ENCODE data around the gene CLVS2. TPM values are rescaled to one million over a fixed set of nuclear protein-coding genes. Genes with fewer than 3 reads are reported as not detected.
A peak's percentile ranks its signal among the peaks of the same experiment; 100 is the strongest.

The CLVS2 gene
- total RNA-seq, 1 donor from 2014 or later = 0.34 TPM

DNA sequence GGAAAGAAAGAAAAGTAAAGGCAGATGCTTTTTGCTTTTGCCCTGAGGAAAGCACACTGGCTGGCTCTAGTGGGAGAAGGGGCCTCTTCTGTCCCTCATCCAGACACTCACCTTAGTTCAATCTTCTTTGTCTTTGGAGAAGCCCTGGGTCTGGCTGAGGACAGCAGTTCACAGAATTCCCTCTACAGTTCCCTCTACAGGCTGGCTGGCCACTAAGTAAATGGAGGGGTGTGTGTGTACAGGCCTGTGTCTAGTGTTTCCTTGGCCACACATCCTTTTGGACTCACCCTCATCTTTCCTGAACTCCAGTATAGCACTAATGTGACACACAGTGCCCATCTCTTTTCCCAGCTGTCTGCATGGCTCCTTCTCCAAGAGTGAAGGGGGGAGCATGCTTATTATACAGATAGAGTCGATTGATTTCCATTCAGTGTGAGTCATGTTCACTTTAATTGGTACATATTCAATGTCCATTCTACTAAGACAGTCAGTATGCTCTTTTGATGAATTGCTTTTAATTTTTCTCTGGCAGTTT, 26.0 kb upstream of the CLVS2 start:
- no peaks in the 10 kb centered on the region for H3K27me3 Mint-ChIP-seq
- H3K4me3 Mint-ChIP-seq (ENCODE audit: low read depth) = no peak overlapping the region
- no peak for DNase-seq (ENCODE audit: low spot score, unreplicated experiment)
- no peaks in the 10 kb centered on the region for H3K9me3 Mint-ChIP-seq (ENCODE audit: low read depth)
- no peak for TF ChIP-seq CTCF (IDR thresholded peaks at IDR 0.05; ENCODE audit: unreplicated experiment)
- no peaks in the 10 kb centered on the region for H3K36me3 Mint-ChIP-seq (ENCODE audit: insufficient read depth)
- peaks cover 5% of the 10 kb centered on the region for H3K4me1 Mint-ChIP-seq (ENCODE audit: low read depth)
- H3K27ac Mint-ChIP-seq = no peak overlapping the region

DNA sequence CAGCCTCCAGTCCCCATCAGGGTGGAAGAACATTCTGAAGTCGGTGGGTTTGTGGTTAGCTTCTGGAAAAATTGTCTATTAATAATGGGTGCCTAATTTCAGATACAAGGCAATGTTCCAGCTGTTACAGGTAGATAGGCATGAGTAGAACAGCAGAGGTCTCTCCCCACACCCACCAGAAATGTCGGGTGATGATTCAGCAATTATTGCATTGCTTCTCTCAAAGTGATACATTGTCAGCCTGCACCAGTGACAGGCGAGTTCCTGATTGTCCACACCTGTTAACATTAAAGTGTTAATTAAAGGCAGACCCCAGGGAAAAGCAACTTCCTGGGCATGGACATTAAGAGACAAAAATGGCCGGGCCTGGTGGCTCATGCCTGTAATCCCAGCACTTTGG, 18.9 kb upstream of the CLVS2 start:
- TF ChIP-seq CTCF (IDR thresholded peaks at IDR 0.05; ENCODE audit: unreplicated experiment) = no peak
- H3K4me1 Mint-ChIP-seq (ENCODE audit: low read depth) = no peaks in the 10 kb centered on the region
- H3K9me3 Mint-ChIP-seq (ENCODE audit: low read depth) = no peaks in the 10 kb centered on the region
- no peaks in the 10 kb centered on the region for H3K36me3 Mint-ChIP-seq (ENCODE audit: insufficient read depth)
- DNase-seq (ENCODE audit: low spot score, unreplicated experiment) = no peak
- no peaks in the 10 kb centered on the region for H3K27me3 Mint-ChIP-seq
- H3K27ac Mint-ChIP-seq = no peak overlapping the region
- no peak overlapping the region for H3K4me3 Mint-ChIP-seq (ENCODE audit: low read depth)

DNA sequence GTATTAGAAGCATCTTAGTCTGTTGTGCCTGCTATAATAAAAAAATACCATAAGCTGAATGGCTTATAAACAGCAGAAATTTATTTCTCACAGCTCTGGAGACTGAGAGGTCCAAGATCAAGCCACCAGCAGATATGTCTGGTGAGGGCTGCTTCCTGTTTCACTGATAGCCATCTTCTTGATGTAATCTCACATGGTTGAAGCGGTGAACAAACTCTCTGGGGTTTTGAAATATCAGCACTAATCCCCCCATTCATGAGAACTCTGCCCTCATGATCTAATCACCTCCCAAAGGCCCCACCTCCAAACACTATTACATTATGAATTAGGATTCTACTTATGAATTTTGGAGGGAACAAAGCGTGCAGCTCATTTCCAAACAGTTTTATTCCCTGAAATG, 11.6 kb upstream of the CLVS2 start:
- no peak overlapping the region for H3K27ac Mint-ChIP-seq
- peaks cover 11% of the 10 kb centered on the region for H3K9me3 Mint-ChIP-seq (ENCODE audit: low read depth)
- no peak for DNase-seq (ENCODE audit: low spot score, unreplicated experiment)
- no peaks in the 10 kb centered on the region for H3K27me3 Mint-ChIP-seq
- H3K4me3 Mint-ChIP-seq (ENCODE audit: low read depth) = no peak overlapping the region
- no peaks in the 10 kb centered on the region for H3K4me1 Mint-ChIP-seq (ENCODE audit: low read depth)
- peaks cover 1% of the 10 kb centered on the region for H3K36me3 Mint-ChIP-seq (ENCODE audit: insufficient read depth)
- TF ChIP-seq CTCF (IDR thresholded peaks at IDR 0.05; ENCODE audit: unreplicated experiment) = no peak

- no peak overlapping the region for H3K27ac Mint-ChIP-seq
- H3K27me3 Mint-ChIP-seq = peaks cover 49% of the 10 kb centered on the region
- no peak for TF ChIP-seq CTCF (IDR thresholded peaks at IDR 0.05; ENCODE audit: unreplicated experiment)
- H3K9me3 Mint-ChIP-seq (ENCODE audit: low read depth) = peaks cover 3% of the 10 kb centered on the region
- H3K4me1 Mint-ChIP-seq (ENCODE audit: low read depth) = peaks cover 4% of the 10 kb centered on the region
- no peak for DNase-seq (ENCODE audit: low spot score, unreplicated experiment)
- no peak overlapping the region for H3K4me3 Mint-ChIP-seq (ENCODE audit: low read depth)
- H3K36me3 Mint-ChIP-seq (ENCODE audit: insufficient read depth) = no peaks in the 10 kb centered on the region
These were observed 1.8 kb upstream of the CLVS2 start for GRCh38 chr6:122994256-122994655.

- no peaks in the 10 kb centered on the region for H3K36me3 Mint-ChIP-seq (ENCODE audit: insufficient read depth)
- no peaks in the 10 kb centered on the region for H3K9me3 Mint-ChIP-seq (ENCODE audit: low read depth)
- H3K4me1 Mint-ChIP-seq (ENCODE audit: low read depth) = peaks cover 8% of the 10 kb centered on the region
- no peak overlapping the region for H3K27ac Mint-ChIP-seq
- H3K4me3 Mint-ChIP-seq (ENCODE audit: low read depth) = peak overlapping the region; percentile 76
- H3K27me3 Mint-ChIP-seq = peaks cover 54% of the 10 kb centered on the region
- DNase-seq (ENCODE audit: low spot score, unreplicated experiment) = no peak
- TF ChIP-seq CTCF (IDR thresholded peaks at IDR 0.05; ENCODE audit: unreplicated experiment) = no peak
These were observed 915 bp downstream of the CLVS2 start for GRCh38 chr6:122996794-122997505.
